CD4-positive, alpha-beta T cell (primary cell): Measurements from ENCODE around the gene LPCAT2. TPM values are rescaled to one million over a fixed set of nuclear protein-coding genes. Genes with fewer than 3 reads are reported as not detected.

Experiments used
- ATAC-seq: fragments of 200-7000 bp; cut with Tn5 transposase; one replicate; pipeline ENCODE4 v1.10.0; 2022; ENCODE audit warnings: mild to moderate bottlenecking; ENCODE audit not compliant: poor library complexity
- CTCF ChIA-PET: fragments of 350-600 bp; sonication (Branson Sonifier 250); formaldehyde crosslinking; loops from one replicate; lab custom pipeline; 2021; ENCODE audit warnings: antibody characterized with exemption, inconsistent platforms; lab: Charles Lee
- POLR2A ChIA-PET: fragments of 350-600 bp; sonication (Branson Sonifier 250); formaldehyde crosslinking; loops from one replicate; lab custom pipeline; 2021; ENCODE audit warnings: antibody characterized with exemption, inconsistent platforms; lab: Charles Lee
- DNase-seq, 14 experiments: peaks; one replicate each; pipeline ENCODE4 v3.0.0-alpha.2; 2013 to 2020; ENCODE audit warnings: mixed read lengths in 2 of 14
- H3K27ac ChIP-seq, 2 donors: one replicate each; pipeline versions ENCODE4 v1.5.1 to v1.7.0; 2013; ENCODE audit warnings: low read length in 2 of 2, low read depth in 1 of 2, mild to moderate bottlenecking in 1 of 2
- H3K27me3 ChIP-seq, 2 experiments: 1 replicate in 1 of 2; 2 replicates in 1 of 2; pipeline versions ENCODE4 v1.6.1 to v1.7.0; 2013; ENCODE audit warnings: low read length in 2 of 2, control low read depth in 1 of 2, mild to moderate bottlenecking in 1 of 2, moderate library complexity in 1 of 2; ENCODE audit not compliant: insufficient read depth in 2 of 2, control insufficient read depth in 1 of 2
- H3K36me3 ChIP-seq: one replicate; pipeline ENCODE4 v1.6.1; 2013; ENCODE audit warnings: low read length, control low read depth; ENCODE audit not compliant: insufficient read depth
- H3K4me1 ChIP-seq: one replicate; pipeline ENCODE4 v1.6.1; 2013; ENCODE audit warnings: low read length, control low read depth; ENCODE audit not compliant: insufficient read depth
- H3K4me3 ChIP-seq: one replicate; pipeline ENCODE4 v1.5.1; 2013; ENCODE audit warnings: mild to moderate bottlenecking, low read length, moderate library complexity
- H3K9me3 ChIP-seq, 2 experiments: 1 replicate in 1 of 2; 2 replicates in 1 of 2; pipeline versions ENCODE4 v1.6.1 to v1.7.0; 2013; ENCODE audit warnings: low read length in 2 of 2, mild to moderate bottlenecking in 2 of 2, control low read depth in 1 of 2, moderate library complexity in 1 of 2; ENCODE audit not compliant: control insufficient read depth in 1 of 2, insufficient read depth in 1 of 2
- H3K27ac Mint-ChIP-seq: one replicate; pipeline ENCODE4 v1.8.0; 2020; ENCODE audit warnings: mixed read lengths
- H3K27me3 Mint-ChIP-seq: one replicate; pipeline ENCODE4 v1.8.0; 2021; ENCODE audit warnings: mixed read lengths
- H3K36me3 Mint-ChIP-seq: one replicate; pipeline ENCODE4 v1.8.0; 2021; ENCODE audit warnings: low read depth, mixed read lengths
- H3K4me1 Mint-ChIP-seq: one replicate; pipeline ENCODE4 v1.8.0; 2021; ENCODE audit warnings: low read depth, mixed read lengths
- H3K4me3 Mint-ChIP-seq: one replicate; pipeline ENCODE4 v1.8.0; 2020; ENCODE audit warnings: mild to moderate bottlenecking, mixed read lengths
- H3K9me3 Mint-ChIP-seq: one replicate; pipeline ENCODE4 v1.8.0; 2020; ENCODE audit warnings: mixed read lengths
- CTCF ChIP-seq: fragments of 200-600 bp; IDR thresholded peaks from one replicate; pipeline ENCODE4 v1.8.0; 2022; ENCODE audit warnings: antibody characterized with exemption, mild to moderate bottlenecking
- intact Hi-C, 2 experiments: fragments of 100-400 bp; cut with DNase I in 1 of 2; cut with micrococcal nuclease in 1 of 2; formaldehyde crosslinking; loops; one replicate each; pipeline versions ENCODE4 v1.15.1 to v1.9.0; 2023 to 2025; cut with DNase I, micrococcal nuclease
- total RNA-seq, 174 experiments: library from RNA in 2 of 174; stranded (reverse) in 2 of 174; gene quantifications; one replicate each; pipeline ENCODE4 v1.2.3 and lab custom pipeline; 2021 to 2026

Gene LPCAT2
- total RNA-seq, 2 experiments from 2014 or later = 0.22 to 0.36 TPM

GRCh38 chr16:55481023-55481422 lies 27.8 kb upstream of the LPCAT2 start:
- no peaks in the 10 kb centered on the region for H3K4me1 Mint-ChIP-seq
- peaks cover 50% of the 10 kb centered on the region for H3K27me3 Mint-ChIP-seq
- no peaks in the 10 kb centered on the region for H3K9me3 Mint-ChIP-seq
- Histone ChIP-seq H3K4me3 (no peak overlapping the region), H3K4me1 (no peaks in the 10 kb centered on the region), H3K36me3 (no peaks in the 10 kb centered on the region), H3K27me3 (peaks cover 19 to 33% of the 10 kb centered on the region in 2 experiments), H3K9me3 (peaks cover 0 to 3% of the 10 kb centered on the region in 2 experiments), H3K27ac (no peak overlapping the region)
- no peak for TF ChIP-seq CTCF
- CTCF ChIA-PET = no interaction called here
- intact Hi-C loops = no loop called here
- H3K4me3 Mint-ChIP-seq = no peak overlapping the region
- ATAC-seq = no peak
- DNase-seq = no peak
- no peaks in the 10 kb centered on the region for H3K36me3 Mint-ChIP-seq
- POLR2A ChIA-PET = no interaction called here
- H3K27ac Mint-ChIP-seq = no peak overlapping the region

- DNase-seq (no peak), ATAC-seq (no peak)
- intact Hi-C loops = no loop called here
- Mint-ChIP-seq H3K27me3 (peaks cover 44% of the 10 kb centered on the region), H3K4me1 (no peaks in the 10 kb centered on the region), H3K9me3 (no peaks in the 10 kb centered on the region), H3K27ac (no peak overlapping the region), H3K4me3 (no peak overlapping the region), H3K36me3 (no peaks in the 10 kb centered on the region)
- H3K27ac ChIP-seq = no peak overlapping the region
- no peak for TF ChIP-seq CTCF
- ChIA-PET CTCF (no interaction called here), POLR2A (no interaction called here)
- peaks cover 19 to 33% of the 10 kb centered on the region in 2 experiments for H3K27me3 ChIP-seq
- no peaks in the 10 kb centered on the region for H3K36me3 ChIP-seq
- H3K4me3 ChIP-seq = no peak overlapping the region
- H3K4me1 ChIP-seq = no peaks in the 10 kb centered on the region
- peaks cover 0 to 3% of the 10 kb centered on the region in 2 experiments for H3K9me3 ChIP-seq
These were observed 26.8 kb upstream of the LPCAT2 start for GRCh38 chr16:55482056-55482455.

- Histone ChIP-seq H3K4me3 (no peak overlapping the region), H3K27ac (no peak overlapping the region), H3K27me3 (no peaks in the 10 kb centered on the region), H3K36me3 (no peaks in the 10 kb centered on the region), H3K4me1 (no peaks in the 10 kb centered on the region), H3K9me3 (peaks cover 0 to 15% of the 10 kb centered on the region in 2 experiments)
- no peaks in the 10 kb centered on the region for H3K4me1 Mint-ChIP-seq
- H3K9me3 Mint-ChIP-seq = no peaks in the 10 kb centered on the region
- H3K36me3 Mint-ChIP-seq = no peaks in the 10 kb centered on the region
- ChIA-PET CTCF (no interaction called here), POLR2A (no interaction called here)
- H3K27ac Mint-ChIP-seq = no peak overlapping the region
- intact Hi-C loops = no loop called here
- no peak overlapping the region for H3K4me3 Mint-ChIP-seq
- DNase-seq (no peak), ATAC-seq (no peak)
- no peak for TF ChIP-seq CTCF
- peaks cover 5% of the 10 kb centered on the region for H3K27me3 Mint-ChIP-seq
These were observed 21.6 kb upstream of the LPCAT2 start for GRCh38 chr16:55487048-55487803.
